WTC11 (cell line): ENCODE measurements around the gene RHPN2. TPM values are rescaled to one million over a fixed set of nuclear protein-coding genes. Genes with fewer than 3 reads are reported as not detected.

Source experiments
- total RNA-seq: library from RNA; stranded (reverse); gene quantifications from 3 replicates; pipeline ENCODE4 v1.2.3, GENCODE V29; 2021

The RHPN2 gene
- total RNA-seq, 1 experiment from 2014 or later = 21.1 TPM

Other genes with a start within 250 kb of the RHPN2 start
- 0.11 to 0.27 TPM (median 0.16 TPM) in 3 replicates for gene SLC7A9, start 195.1 kb downstream of the RHPN2 start, total RNA-seq
- 21.1 to 22.5 TPM (median 21.6 TPM) in 3 replicates for gene CEP89, start 92.9 kb downstream of the RHPN2 start, total RNA-seq
- 5.2 to 6.2 TPM (median 5.3 TPM) in 3 replicates for gene FAAP24, start 92.6 kb downstream of the RHPN2 start, total RNA-seq
- 8.6 to 10.7 TPM (median 9.3 TPM) in 3 replicates for gene GPATCH1, start 16.3 kb upstream of the RHPN2 start, total RNA-seq
- 0.28 TPM in 1 of 3 replicates, not detected in the others for gene WDR88, start 67.2 kb upstream of the RHPN2 start, total RNA-seq
- 37.7 to 47.0 TPM (median 39.5 TPM) in 3 replicates for gene LRP3, start 129.4 kb upstream of the RHPN2 start, total RNA-seq
- gene SLC7A10, start 161.0 kb upstream of the RHPN2 start, total RNA-seq = 4.2 to 4.9 TPM (median 4.4 TPM) in 3 replicates
- 5.6 to 6.6 TPM (median 5.8 TPM) in 3 replicates for gene CEBPA, start 237.6 kb upstream of the RHPN2 start, total RNA-seq